Measurements from ENCODE around the gene RBMS3.

DNA sequence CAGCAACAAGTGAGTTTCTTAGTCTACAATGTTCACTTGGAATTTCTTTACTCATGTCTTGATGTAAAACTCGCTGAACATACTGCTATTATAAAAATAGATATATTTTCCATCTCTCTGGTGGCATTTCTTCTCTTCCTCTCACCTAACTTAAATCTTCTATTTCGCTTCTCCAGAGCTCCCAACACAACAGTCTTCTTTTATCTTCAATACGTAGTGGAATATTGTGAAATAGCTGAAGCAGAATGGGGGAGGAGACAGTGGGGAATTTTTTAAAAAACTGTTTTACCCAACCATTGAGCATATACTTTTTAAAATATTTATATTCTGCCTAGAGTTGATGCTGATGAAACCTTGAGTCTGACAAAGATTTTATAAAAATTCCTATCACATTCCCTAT lies 548.5 kb downstream of the RBMS3 start:
- TF ChIP-seq POLR2A (IDR thresholded peaks at IDR 0.05; ENCODE audit: low read length) (no peak), GATA1 (IDR thresholded peaks at IDR 0.05; ENCODE audit: low read depth, low read length) (no peak)

Measured in erythroblast (primary cell).